Spleen (tissue), 11 donors: Measurements from ENCODE around the gene PCTP. TPM values are rescaled to one million over a fixed set of nuclear protein-coding genes. Genes with fewer than 3 reads are reported as not detected.
A peak's percentile ranks its signal among the peaks of the same experiment; 100 is the strongest.

ENCODE experiments used
- DNase-seq: peaks from one replicate; pipeline ENCODE4 v3.0.0-alpha.2; 2020
- H3K27ac ChIP-seq, 8 donors: fragments of 200-600 bp; sonication (generic) in 7 of 8; 1 replicate in 4 of 8; 2 replicates in 4 of 8; pipeline versions ENCODE4 v1.5.0 to v1.8.0; 2016 to 2021; ENCODE audit warnings: inconsistent platforms in 4 of 8, mild to moderate bottlenecking in 4 of 8, moderate library complexity in 1 of 8
- H3K27me3 ChIP-seq, 7 donors: fragments of 200-600 bp; sonication (generic) in 6 of 7; replicated peaks in 1 of 7; 1 replicate in 4 of 7; 2 replicates in 3 of 7; pipeline versions ENCODE4 v1.5.0 to v1.8.0; 2016 to 2021; ENCODE audit warnings: inconsistent platforms in 3 of 7, mild to moderate bottlenecking in 1 of 7
- H3K36me3 ChIP-seq, 6 donors: fragments of 200-600 bp; sonication (generic) in 5 of 6; 1 replicate in 4 of 6; 2 replicates in 2 of 6; pipeline versions ENCODE4 v1.5.0 to v1.8.0; 2016 to 2021; ENCODE audit warnings: inconsistent platforms in 2 of 6
- H3K4me1 ChIP-seq, 6 donors: fragments of 200-600 bp; sonication (generic) in 5 of 6; 1 replicate in 3 of 6; 2 replicates in 3 of 6; pipeline versions ENCODE4 v1.5.0 to v1.8.0; 2016 to 2021; ENCODE audit warnings: inconsistent platforms in 3 of 6
- H3K4me3 ChIP-seq, 8 donors: fragments of 200-600 bp; sonication (generic) in 7 of 8; 1 replicate in 4 of 8; 2 replicates in 4 of 8; pipeline versions ENCODE4 v1.5.0 to v1.8.0; 2016 to 2021; ENCODE audit warnings: inconsistent platforms in 4 of 8, mild to moderate bottlenecking in 4 of 8, moderate library complexity in 2 of 8
- H3K9me3 ChIP-seq, 8 donors: fragments of 200-600 bp; sonication (generic) in 7 of 8; 1 replicate in 4 of 8; 2 replicates in 4 of 8; pipeline versions ENCODE4 v1.5.0 to v1.8.0; 2016 to 2021; ENCODE audit warnings: inconsistent platforms in 4 of 8
- CTCF ChIP-seq, 11 experiments: fragments of 200-600 bp in 7 of 11; fragments of 450-650 bp in 4 of 11; sonication (generic) in 4 of 11; IDR thresholded peaks in 8 of 11; conservative IDR thresholded peaks in 3 of 11; 1 replicate in 7 of 11; 2 replicates in 4 of 11; pipeline versions ENCODE4 v1.4.0 to v1.8.0; 2016 to 2021; ENCODE audit warnings: antibody characterized with exemption in 11 of 11, inconsistent platforms in 4 of 11, mild to moderate bottlenecking in 1 of 11
- POLR2A ChIP-seq, 3 donors: fragments of 450-650 bp; IDR thresholded peaks; one replicate each; pipeline ENCODE4 v1.5.1; 2017; ENCODE audit warnings: antibody characterized with exemption in 3 of 3, mild to moderate bottlenecking in 1 of 3
- POLR2AphosphoS5 ChIP-seq, 3 donors: sonication (generic); formaldehyde crosslinking; IDR thresholded peaks; one replicate each; pipeline ENCODE4 v1.5.1; 2017; ENCODE audit warnings: antibody characterized with exemption in 3 of 3
- WGBS, 5 donors: extraction: QIAGEN DNeasy Blood & Tissue Kit in 3 of 5; methylation state at CpG; one replicate each; pipeline versions ENCODE4 v1.1.5 to v1.1.7; 2013 to 2018; 5-methylcytosine and 5-hydroxymethylcytosine counted together
- intact Hi-C: fragments of 100-400 bp; cut with DNase I; formaldehyde crosslinking; loops from one replicate; pipeline ENCODE4 v1.15.0; 2023; ENCODE audit warnings: low total_unique reads
- polyA plus RNA-seq, 3 donors: library from polyadenylated mRNA; stranded (reverse); fragments of 200-250 nt; gene quantifications; one replicate each; pipeline ENCODE4 v1.2.1, GENCODE V29; 2013
- total RNA-seq, 7 donors: library from RNA; depleted of rRNA in 3 of 7; stranded (reverse); fragments of >200 nt in 3 of 7; fragmentation: NEBNext Ultra II Directional in 4 of 7; extraction: Animal tissue kit (Norgen Biotek cat#: 25700) in 4 of 7; gene quantifications; one replicate each; pipeline versions ENCODE4 v1.1.0 to v1.2.1, GENCODE V29; 2016 to 2021
- donor health status: healthy with polysubstance abuse.
- donor health status: DM: no; HTN: no; CAD: no; lungs with moderate emphysema.
- donor health status: DM: no; HTN: no; CAD: no.
- donor health status: Bipolar disorder and iron deficiency.
- donor health status: healthy.
- donor health status: DM: no; HTN: no; CAD: no.
- donor health status: DM: yes; HTN: yes; CAD: no.

Gene PCTP
- total and polyA plus RNA-seq, 10 donors = 9.3 to 23.5 (median 18.5) TPM

- TF ChIP-seq POLR2A (IDR thresholded peaks at IDR 0.05) = no peak
- no peak for TF ChIP-seq POLR2AphosphoS5 (IDR thresholded peaks at IDR 0.05)
- DNase-seq = no peak
- intact Hi-C loops = no loop called here
- Histone ChIP-seq H3K4me3 (no peak overlapping the region), H3K27me3 (peaks cover 0 to 5% (median 0%) of the 10 kb centered on the region in 7 donors), H3K27ac (peak overlapping the region in 3 of 8 donors; percentile 49 to 68 (median 63)), H3K36me3 (no peaks in the 10 kb centered on the region), H3K4me1 (peaks cover 0 to 13% (median 7%) of the 10 kb centered on the region in 6 donors), H3K9me3 (no peaks in the 10 kb centered on the region)
- 22 to 42% (median 33%) methylated on average over 1 of the region's 1 CpG for WGBS, 5 donors
Observed at GRCh38 chr17:55730380-55730779, 20.5 kb upstream of the PCTP start.

GRCh38 chr17:55730808-55731207 is 20.0 kb upstream of the PCTP start:
- H3K4me3 ChIP-seq = no peak overlapping the region
- no peak for TF ChIP-seq CTCF (IDR thresholded peaks at IDR 0.05 in 8 of 11, conservative IDR thresholded peaks at IDR 0.05 in 3 of 11)
- TF ChIP-seq POLR2AphosphoS5 (IDR thresholded peaks at IDR 0.05) = no peak
- TF ChIP-seq POLR2A (IDR thresholded peaks at IDR 0.05) = no peak
- no peak for DNase-seq
- peaks cover 0 to 4% (median 0%) of the 10 kb centered on the region in 7 donors for H3K27me3 ChIP-seq
- H3K27ac ChIP-seq = peak overlapping the region in 6 of 8 donors; percentile 37 to 68 (median 58)
- intact Hi-C loops = no loop called here
- no peaks in the 10 kb centered on the region for H3K36me3 ChIP-seq
- WGBS, 5 donors = 35 to 62% (median 48%) methylated on average over 3 of the region's 3 CpGs
- H3K9me3 ChIP-seq = no peaks in the 10 kb centered on the region
- H3K4me1 ChIP-seq = peaks cover 0 to 15% (median 9%) of the 10 kb centered on the region in 6 donors

GRCh38 chr17:55731586-55732250 is 19.1 kb upstream of the PCTP start:
- 46 to 58% (median 48%) methylated on average over 10 of the region's 10 CpGs for WGBS, 5 donors
- Histone ChIP-seq H3K4me1 (peaks cover 0 to 19% (median 9%) of the 10 kb centered on the region in 6 donors), H3K27ac (peak overlapping the region; percentile 29 to 68 (median 56)), H3K9me3 (no peaks in the 10 kb centered on the region), H3K27me3 (no peaks in the 10 kb centered on the region), H3K4me3 (peak overlapping the region in 1 of 8 donors; percentile 12), H3K36me3 (no peaks in the 10 kb centered on the region)
- DNase-seq = no peak
- intact Hi-C loops = no loop called here
- no peak for TF ChIP-seq POLR2A (IDR thresholded peaks at IDR 0.05)
- TF ChIP-seq CTCF (IDR thresholded peaks at IDR 0.05 in 8 of 11, conservative IDR thresholded peaks at IDR 0.05 in 3 of 11) = no peak
- TF ChIP-seq POLR2AphosphoS5 (IDR thresholded peaks at IDR 0.05) = peak in 1 of 3 donors; percentile 39

- H3K27ac ChIP-seq = peak overlapping the region in 1 of 8 donors; percentile 14
- no peaks in the 10 kb centered on the region for H3K36me3 ChIP-seq
- H3K4me3 ChIP-seq = no peak overlapping the region
- intact Hi-C loops = no loop called here
- H3K27me3 ChIP-seq = peaks cover 0 to 4% (median 0%) of the 10 kb centered on the region in 7 donors
- TF ChIP-seq CTCF (IDR thresholded peaks at IDR 0.05 in 8 of 11, conservative IDR thresholded peaks at IDR 0.05 in 3 of 11) (no peak), POLR2A (IDR thresholded peaks at IDR 0.05) (no peak), POLR2AphosphoS5 (IDR thresholded peaks at IDR 0.05) (no peak)
- H3K4me1 ChIP-seq = peaks cover 0 to 19% (median 9%) of the 10 kb centered on the region in 6 donors
- WGBS, 5 donors = 32 to 51% (median 40%) methylated on average over 4 of the region's 4 CpGs
- no peak for DNase-seq
- H3K9me3 ChIP-seq = no peaks in the 10 kb centered on the region
Observed at GRCh38 chr17:55734128-55734781, 16.6 kb upstream of the PCTP start.
